ENCODE data around the gene ARL6.

DNA sequence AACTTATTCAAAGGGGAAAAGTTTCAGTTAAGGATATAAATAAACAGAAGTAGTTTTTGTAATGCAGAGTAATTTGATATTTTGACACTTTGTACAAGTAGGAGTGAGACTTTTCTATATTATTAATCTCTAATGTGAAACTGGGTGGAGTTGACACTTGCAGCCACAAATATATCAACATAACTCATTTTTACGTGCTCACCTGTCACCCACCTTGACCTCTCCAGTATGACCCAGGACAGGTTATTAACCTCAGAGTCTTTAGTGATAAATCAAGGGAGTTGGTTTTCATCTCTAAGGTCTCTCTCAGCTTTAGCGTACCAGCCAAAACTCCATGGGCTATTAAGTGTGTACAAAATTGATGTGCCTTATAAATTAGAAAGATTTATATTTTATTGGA lies 64.6 kb downstream of the ARL6 start:
- no peak for TF ChIP-seq POLR2AphosphoS5 (IDR thresholded peaks at IDR 0.05; ENCODE audit: borderline replicate concordance, low read depth, low read length)
- no peak for TF ChIP-seq EZH2 (IDR thresholded peaks at IDR 0.05)
- no peak for TF ChIP-seq FOXP2 (optimal IDR thresholded peaks at IDR 0.05; ENCODE audit: control extremely low read depth, extremely low read length, insufficient read depth)
